Loucy (cell line): ENCODE data around the gene CLCNKA.

Experiments used
- CTCF ChIP-seq: fragments of 200-600 bp; sonication (generic); conservative IDR thresholded peaks from 2 replicates; pipeline ENCODE4 v1.5.1; 2014; ENCODE audit warnings: mild to moderate bottlenecking, antibody characterized with exemption, low read length
- EZH2phosphoT487 ChIP-seq: fragments of 200-600 bp; IDR thresholded peaks from 2 replicates; pipeline ENCODE4 v1.6.1; 2018; ENCODE audit warnings: antibody characterized with exemption, mild to moderate bottlenecking, moderate library complexity, borderline replicate concordance

GRCh38 chr1:16067933-16068332 is 46.1 kb downstream of the CLCNKA start:
- TF ChIP-seq CTCF (no peak), EZH2phosphoT487 (no peak)
